Effector memory CD8-positive, alpha-beta T cell (primary cell): ENCODE data around the gene GJB4.

Source experiments
- ATAC-seq: fragments of 150-1000 bp; cut with Tn5 transposase; replicated peaks from 2 replicates; pipeline ENCODE4 v1.10.0; 2021; ENCODE audit warnings: mild to moderate bottlenecking, moderate library complexity
- DNase-seq, 3 experiments: peaks; one replicate each; pipeline ENCODE4 v3.0.0; 2021
- H3K27ac Mint-ChIP-seq, 2 donors: one replicate each; pipeline ENCODE4 v1.8.0; 2022; ENCODE audit warnings: mild to moderate bottlenecking in 2 of 2, mixed read lengths in 2 of 2, moderate library complexity in 2 of 2
- H3K27me3 Mint-ChIP-seq, 2 donors: one replicate each; pipeline ENCODE4 v1.8.0; 2022; ENCODE audit warnings: mixed read lengths in 2 of 2
- H3K36me3 Mint-ChIP-seq: one replicate; pipeline ENCODE4 v1.8.0; 2022; ENCODE audit warnings: mild to moderate bottlenecking, moderate library complexity, mixed read lengths; ENCODE audit not compliant: insufficient read depth
- H3K4me1 Mint-ChIP-seq, 2 donors: one replicate each; pipeline ENCODE4 v1.8.0; 2022; ENCODE audit warnings: low read depth in 2 of 2, mixed read lengths in 2 of 2
- H3K4me3 Mint-ChIP-seq, 2 donors: one replicate each; pipeline ENCODE4 v1.8.0; 2022; ENCODE audit warnings: mild to moderate bottlenecking in 2 of 2, mixed read lengths in 2 of 2, moderate library complexity in 2 of 2
- H3K9me3 Mint-ChIP-seq, 2 donors: one replicate each; pipeline ENCODE4 v1.8.0; 2022; ENCODE audit warnings: mixed read lengths in 2 of 2

The GJB4 gene

GRCh38 chr1:34774957-34775356 lies 15.4 kb downstream of the GJB4 start:
- H3K27me3 Mint-ChIP-seq = peaks cover 33 to 34% of the 10 kb centered on the region in 2 donors
- no peaks in the 10 kb centered on the region for H3K36me3 Mint-ChIP-seq
- ATAC-seq (no peak), DNase-seq (no peak)
- H3K27ac Mint-ChIP-seq = no peak overlapping the region
- H3K4me1 Mint-ChIP-seq = no peaks in the 10 kb centered on the region
- no peak overlapping the region for H3K4me3 Mint-ChIP-seq
- no peaks in the 10 kb centered on the region for H3K9me3 Mint-ChIP-seq

- no peak overlapping the region for H3K27ac Mint-ChIP-seq
- DNase-seq = no peak
- peaks cover 39 to 43% of the 10 kb centered on the region in 2 donors for H3K27me3 Mint-ChIP-seq
- H3K9me3 Mint-ChIP-seq = no peaks in the 10 kb centered on the region
- no peaks in the 10 kb centered on the region for H3K4me1 Mint-ChIP-seq
- ATAC-seq = no peak
- no peaks in the 10 kb centered on the region for H3K36me3 Mint-ChIP-seq
- no peak overlapping the region for H3K4me3 Mint-ChIP-seq
Measured at GRCh38 chr1:34776911-34777310, 17.4 kb downstream of the GJB4 start.

- Mint-ChIP-seq H3K27me3 (peaks cover 40 to 44% of the 10 kb centered on the region in 2 donors), H3K4me3 (no peak overlapping the region), H3K9me3 (no peaks in the 10 kb centered on the region), H3K27ac (no peak overlapping the region), H3K36me3 (no peaks in the 10 kb centered on the region), H3K4me1 (no peaks in the 10 kb centered on the region)
- DNase-seq (no peak), ATAC-seq (no peak)
Measured at GRCh38 chr1:34777519-34778321, 18.2 kb downstream of the GJB4 start.

- Mint-ChIP-seq H3K9me3 (no peaks in the 10 kb centered on the region), H3K4me3 (no peak overlapping the region), H3K36me3 (no peaks in the 10 kb centered on the region), H3K27ac (no peak overlapping the region), H3K4me1 (no peaks in the 10 kb centered on the region), H3K27me3 (peaks cover 47 to 51% of the 10 kb centered on the region in 2 donors)
- DNase-seq (no peak), ATAC-seq (no peak)
Measured at GRCh38 chr1:34778381-34778780, 18.8 kb downstream of the GJB4 start.

GRCh38 chr1:34779005-34779404 lies 19.5 kb downstream of the GJB4 start:
- H3K4me3 Mint-ChIP-seq = no peak overlapping the region
- H3K4me1 Mint-ChIP-seq = no peaks in the 10 kb centered on the region
- H3K27me3 Mint-ChIP-seq = peaks cover 52 to 57% of the 10 kb centered on the region in 2 donors
- no peaks in the 10 kb centered on the region for H3K9me3 Mint-ChIP-seq
- H3K36me3 Mint-ChIP-seq = no peaks in the 10 kb centered on the region
- DNase-seq (no peak), ATAC-seq (no peak)
- H3K27ac Mint-ChIP-seq = no peak overlapping the region

- H3K4me1 Mint-ChIP-seq = no peaks in the 10 kb centered on the region
Measured at GRCh38 chr1:34779526-34779925, 20.0 kb downstream of the GJB4 start.

GRCh38 chr1:34779962-34780361 lies 20.4 kb downstream of the GJB4 start:
- no peak for ATAC-seq
- DNase-seq = no peak
- H3K27me3 Mint-ChIP-seq = peaks cover 62 to 67% of the 10 kb centered on the region in 2 donors
- no peaks in the 10 kb centered on the region for H3K9me3 Mint-ChIP-seq
- no peaks in the 10 kb centered on the region for H3K4me1 Mint-ChIP-seq
- no peak overlapping the region for H3K27ac Mint-ChIP-seq
- H3K4me3 Mint-ChIP-seq = no peak overlapping the region
- no peaks in the 10 kb centered on the region for H3K36me3 Mint-ChIP-seq

More at GRCh38 chr1:34779526-34779925, 20.0 kb downstream of the GJB4 start:
- Mint-ChIP-seq H3K9me3 (no peaks in the 10 kb centered on the region), H3K4me3 (no peak overlapping the region), H3K27me3 (peaks cover 58 to 62% of the 10 kb centered on the region in 2 donors), H3K36me3 (no peaks in the 10 kb centered on the region), H3K27ac (no peak overlapping the region)
- ATAC-seq (no peak), DNase-seq (no peak)

GRCh38 chr1:34780528-34780927 lies 21.0 kb downstream of the GJB4 start:
- ATAC-seq (no peak), DNase-seq (no peak)
- no peaks in the 10 kb centered on the region for H3K4me1 Mint-ChIP-seq
- H3K36me3 Mint-ChIP-seq = no peaks in the 10 kb centered on the region
- H3K9me3 Mint-ChIP-seq = no peaks in the 10 kb centered on the region
- no peak overlapping the region for H3K27ac Mint-ChIP-seq
- no peak overlapping the region for H3K4me3 Mint-ChIP-seq
- H3K27me3 Mint-ChIP-seq = peaks cover 67 to 72% of the 10 kb centered on the region in 2 donors

GRCh38 chr1:34781071-34781843 lies 21.7 kb downstream of the GJB4 start, which contains the start of gene GJB3:
Gene GJB3, plus strand, starts transcription at chr1:34781214. Its CDS starts 3,549 bp downstream, at chr1:34784763.
- DNase-seq (no peak), ATAC-seq (peak; percentile 19)
- Mint-ChIP-seq H3K9me3 (no peaks in the 10 kb centered on the region), H3K27ac (no peak within 1 kb of the TSS), H3K4me1 (peaks cover 0 to under 1% of the 10 kb centered on the region in 2 donors), H3K36me3 (no peaks in the 10 kb centered on the region), H3K4me3 (peak within 1 kb of the TSS in 1 of 2 donors; percentile 50), H3K27me3 (peaks cover 67 to 80% of the 10 kb centered on the region in 2 donors)

- DNase-seq = no peak
- peak overlapping the region; percentile 13 to 36 for H3K4me3 Mint-ChIP-seq
- H3K27ac Mint-ChIP-seq = no peak overlapping the region
- peaks cover 67 to 86% of the 10 kb centered on the region in 2 donors for H3K27me3 Mint-ChIP-seq
- H3K4me1 Mint-ChIP-seq = peaks cover 0 to 6% of the 10 kb centered on the region in 2 donors
- no peaks in the 10 kb centered on the region for H3K9me3 Mint-ChIP-seq
- ATAC-seq = no peak
- H3K36me3 Mint-ChIP-seq = no peaks in the 10 kb centered on the region
Measured at GRCh38 chr1:34781844-34782391, 22.4 kb downstream of the GJB4 start.

GRCh38 chr1:34784751-34785221 lies 25.2 kb downstream of the GJB4 start:
- Mint-ChIP-seq H3K27ac (no peak overlapping the region), H3K9me3 (no peaks in the 10 kb centered on the region), H3K4me3 (no peak overlapping the region), H3K27me3 (peaks cover 57 to 86% of the 10 kb centered on the region in 2 donors), H3K4me1 (peaks cover 0 to 6% of the 10 kb centered on the region in 2 donors), H3K36me3 (no peaks in the 10 kb centered on the region)
- no peak for DNase-seq
- ATAC-seq = no peak

GRCh38 chr1:34785231-34785874 lies 25.8 kb downstream of the GJB4 start:
- no peak for ATAC-seq

GRCh38 chr1:34785875-34786470 lies 26.4 kb downstream of the GJB4 start:
- Mint-ChIP-seq H3K27me3 (peaks cover 51 to 89% of the 10 kb centered on the region in 2 donors), H3K4me3 (no peak overlapping the region), H3K9me3 (no peaks in the 10 kb centered on the region), H3K4me1 (peaks cover 0 to 6% of the 10 kb centered on the region in 2 donors), H3K27ac (no peak overlapping the region), H3K36me3 (no peaks in the 10 kb centered on the region)
- ATAC-seq = no peak
- DNase-seq = no peak

More at GRCh38 chr1:34785231-34785874, 25.8 kb downstream of the GJB4 start:
- Mint-ChIP-seq H3K4me1 (peaks cover 0 to 6% of the 10 kb centered on the region in 2 donors), H3K4me3 (no peak overlapping the region), H3K9me3 (no peaks in the 10 kb centered on the region), H3K27ac (no peak overlapping the region), H3K27me3 (peaks cover 51 to 86% of the 10 kb centered on the region in 2 donors), H3K36me3 (no peaks in the 10 kb centered on the region)
- no peak for DNase-seq
